MCF 10A (cell line): ENCODE results near the gene DDIT3. TPM values are rescaled to one million over a fixed set of nuclear protein-coding genes. Genes with fewer than 3 reads are reported as not detected.

Experiments used
- BruUV-seq: library from RNA; stranded (reverse); fragments of 400-500 nt; replicated peaks from 2 replicates; lab custom pipeline; 2021; lab: Mats Ljungman, UMichigan
- CTCF ChIA-PET: fragments of 300-600 bp; sonication (Branson Sonifier 250); formaldehyde crosslinking; extraction: SDS; loops from one replicate; lab custom pipeline; 2021; ENCODE audit warnings: antibody characterized with exemption, inconsistent platforms; lab: Yijun Ruan, JAX
- POLR2A ChIA-PET: fragments of 300-600, 350-650 bp; sonication (Branson Sonifier 250); formaldehyde crosslinking; extraction: SDS; loops from one replicate; lab custom pipeline; 2020; ENCODE audit warnings: antibody characterized with exemption, inconsistent platforms; lab: Yijun Ruan, JAX
- DNase-seq: peaks from one replicate; pipeline ENCODE4 v3.0.0-alpha.2; 2018; ENCODE audit not compliant: unreplicated experiment
- H3K27ac Mint-ChIP-seq: one replicate; pipeline ENCODE4 v1.8.0; 2022; ENCODE audit warnings: mild to moderate bottlenecking, low read depth, mixed read lengths; ENCODE audit not compliant: unreplicated experiment
- H3K27me3 Mint-ChIP-seq: one replicate; pipeline ENCODE4 v1.8.0; 2022; ENCODE audit warnings: mixed read lengths; ENCODE audit not compliant: insufficient read depth, unreplicated experiment
- H3K36me3 Mint-ChIP-seq: one replicate; pipeline ENCODE4 v1.8.0; 2022; ENCODE audit warnings: mild to moderate bottlenecking, moderate library complexity, mixed read lengths; ENCODE audit not compliant: insufficient read depth, unreplicated experiment
- H3K4me1 Mint-ChIP-seq: one replicate; pipeline ENCODE4 v1.8.0; 2022; ENCODE audit warnings: mixed read lengths; ENCODE audit not compliant: insufficient read depth, unreplicated experiment
- H3K4me3 Mint-ChIP-seq: one replicate; pipeline ENCODE4 v1.8.0; 2022; ENCODE audit warnings: mild to moderate bottlenecking, moderate library complexity, mixed read lengths; ENCODE audit not compliant: unreplicated experiment
- H3K9me3 Mint-ChIP-seq: one replicate; pipeline ENCODE4 v1.8.0; 2022; ENCODE audit warnings: mixed read lengths; ENCODE audit not compliant: unreplicated experiment
- CTCF ChIP-seq: fragments of 200-600 bp; IDR thresholded peaks from one replicate; pipeline ENCODE4 v1.8.0; 2022; ENCODE audit warnings: antibody characterized with exemption, mild to moderate bottlenecking; ENCODE audit not compliant: unreplicated experiment
- intact Hi-C: fragments of 100-400 bp; cut with micrococcal nuclease; formaldehyde crosslinking; loops from 2 replicates; pipeline ENCODE4 v1.14.1; 2022
- microRNA-seq: library from miRNA; unstranded; fragments of <30 nt; microRNA quantifications from one replicate; pipeline ENCODE4 v1.2.0, GENCODE V29; 2022
- total RNA-seq: library from RNA; stranded (reverse); gene quantifications from 2 replicates; pipeline ENCODE4 v1.2.3, GENCODE V29; 2022

The DDIT3 gene
- total RNA-seq, 1 experiment from 2014 or later, result 156 TPM

GRCh38 chr12:57469296-57470164 lies 50.8 kb downstream of the DDIT3 start:
- CTCF ChIA-PET, result interaction anchor here (0.6 to 5.1 kb wide), 9 partner anchors 10 to 711 kb away, joined by 3 to 31 read pairs (median 3); partner anchors contain the start of gene GLI1
- no peaks in the 10 kb centered on the region for H3K9me3 Mint-ChIP-seq
- TF ChIP-seq CTCF, result no peak
- POLR2A ChIA-PET, result interaction anchor here (0.7 kb wide), 1 partner anchor 14 kb away, joined by 3 read pairs; no protein-coding TSS in a partner anchor
- no peak for DNase-seq
- no peak overlapping the region for H3K4me3 Mint-ChIP-seq
- intact Hi-C loops, result no loop called here
- H3K36me3 Mint-ChIP-seq, result no peaks in the 10 kb centered on the region
- peaks cover 97% of the 10 kb centered on the region for H3K27me3 Mint-ChIP-seq
- H3K4me1 Mint-ChIP-seq, result no peaks in the 10 kb centered on the region
- BruUV-seq, result no TSS peak
- H3K27ac Mint-ChIP-seq, result no peak overlapping the region

GRCh38 chr12:57467915-57468314 lies 52.4 kb downstream of the DDIT3 start:
- POLR2A ChIA-PET, result no interaction called here
- Mint-ChIP-seq H3K9me3 (no peaks in the 10 kb centered on the region), H3K27ac (no peak overlapping the region), H3K27me3 (peaks cover 96% of the 10 kb centered on the region), H3K4me3 (no peak overlapping the region), H3K4me1 (no peaks in the 10 kb centered on the region), H3K36me3 (no peaks in the 10 kb centered on the region)
- TF ChIP-seq CTCF, result no peak
- intact Hi-C loops, result no loop called here
- BruUV-seq, result no TSS peak
- CTCF ChIA-PET, result interaction anchor here (0.7 to 5.1 kb wide), 2 partner anchors 9 to 461 kb away, joined by 3 to 31 read pairs; partner anchors contain the start of gene GLI1
- no peak for DNase-seq

- TF ChIP-seq CTCF, result no peak
- POLR2A ChIA-PET, result no interaction called here
- no peak for DNase-seq
- Mint-ChIP-seq H3K36me3 (peaks cover 3% of the 10 kb centered on the region), H3K4me1 (peaks cover 5% of the 10 kb centered on the region), H3K4me3 (no peak overlapping the region), H3K27me3 (peaks cover 90% of the 10 kb centered on the region), H3K27ac (no peak overlapping the region), H3K9me3 (no peaks in the 10 kb centered on the region)
- intact Hi-C loops, result no loop called here
- CTCF ChIA-PET, result no interaction called here
- BruUV-seq, result no TSS peak
These were observed 53.0 kb downstream of the DDIT3 start for GRCh38 chr12:57467212-57467874.

Small RNA genes lying within 50 kb of the gene (microRNA-seq; reads per million reads assigned to microRNA genes)
- gene MIR616, result 1.3 reads per million, percentile 3 among the genes with 10 or more reads in this experiment
- not detected for gene MIR6758

Other genes starting within 250 kb of the DDIT3 start
- gene R3HDM2, start 89.5 kb downstream of the DDIT3 start, total RNA-seq, result 53.9 and 64.8 TPM in 2 replicates
- gene INHBC, start 85.7 kb downstream of the DDIT3 start, total RNA-seq, result not detected in 2 replicates
- gene INHBE, start 65.2 kb downstream of the DDIT3 start, total RNA-seq, result 2.1 and 5.0 TPM in 2 replicates
- gene GLI1, start 60.7 kb downstream of the DDIT3 start, total RNA-seq, result not detected in 2 replicates
- gene ARHGAP9, start 40.6 kb downstream of the DDIT3 start, total RNA-seq, result 0.69 and 1.1 TPM in 2 replicates
- 714 and 762 TPM in 2 replicates for gene MARS1, start 32.4 kb downstream of the DDIT3 start, total RNA-seq
- 96.5 and 111 TPM in 2 replicates for gene MBD6, start 2.3 kb upstream of the DDIT3 start, total RNA-seq
- gene DCTN2, start 26.7 kb upstream of the DDIT3 start, total RNA-seq, result 149 and 188 TPM in 2 replicates
- gene KIF5A, start 29.5 kb upstream of the DDIT3 start, total RNA-seq, result 0.56 TPM in 2 replicates
- 32.0 and 38.0 TPM in 2 replicates for gene PIP4K2C, start 70.7 kb upstream of the DDIT3 start, total RNA-seq
- 1.7 and 2.0 TPM in 2 replicates for gene DTX3, start 84.3 kb upstream of the DDIT3 start, total RNA-seq
- 0.37 and 0.83 TPM in 2 replicates for gene ARHGEF25, start 90.9 kb upstream of the DDIT3 start, total RNA-seq
- gene B4GALNT1, start 112.7 kb upstream of the DDIT3 start, total RNA-seq, result 0.29 and 0.40 TPM in 2 replicates
- gene OS9, start 173.6 kb upstream of the DDIT3 start, total RNA-seq, result 125 and 173 TPM in 2 replicates
- gene AGAP2, start 218.2 kb upstream of the DDIT3 start, total RNA-seq, result 0.19 TPM in 1 of 2 replicates, not detected in the other
- gene TSPAN31, start 224.5 kb upstream of the DDIT3 start, total RNA-seq, result 24.8 and 30.9 TPM in 2 replicates
- 117 and 123 TPM in 2 replicates for gene CDK4, start 231.8 kb upstream of the DDIT3 start, total RNA-seq
- gene MARCHF9, start 234.6 kb upstream of the DDIT3 start, total RNA-seq, result 8.7 and 12.5 TPM in 2 replicates
- 12.6 and 27.5 TPM in 2 replicates for gene CYP27B1, start 246.6 kb upstream of the DDIT3 start, total RNA-seq